BJ (cell line): Measurements from ENCODE around the gene EGFR. TPM values are rescaled to one million over a fixed set of nuclear protein-coding genes. Genes with fewer than 3 reads are reported as not detected.
A peak's percentile ranks its signal among the peaks of the same experiment; 100 is the strongest.

Experiments used
- CTCF ChIA-PET: fragments of 350-600 bp; formaldehyde crosslinking; extraction: SDS; loops from one replicate; lab custom pipeline; 2021; ENCODE audit warnings: antibody characterized with exemption, inconsistent platforms; lab: Yijun Ruan, JAX
- POLR2A ChIA-PET: fragments of 300-600 bp; sonication (Branson Sonifier 250); formaldehyde crosslinking; extraction: SDS; loops from one replicate; lab custom pipeline; 2021; ENCODE audit warnings: antibody characterized with exemption; lab: Charles Lee
- DNase-seq: peaks from one replicate; pipeline ENCODE4 v3.0.0-alpha.2; 2011; ENCODE audit warnings: low read depth
- H3K27me3 ChIP-seq: 2 replicates; pipeline ENCODE4 v1.6.0; 2011; ENCODE audit warnings: low read length; ENCODE audit not compliant: control insufficient read depth, insufficient read depth
- H3K36me3 ChIP-seq: 2 replicates; pipeline ENCODE4 v1.5.1; 2011; ENCODE audit warnings: low read length; ENCODE audit not compliant: control insufficient read depth, insufficient read depth
- H3K4me3 ChIP-seq: 2 replicates; pipeline ENCODE4 v1.5.1; 2011; ENCODE audit warnings: low read depth, mild to moderate bottlenecking, control low read depth, low read length
- CTCF ChIP-seq: IDR thresholded peaks from 2 replicates; pipeline ENCODE4 v1.5.1; 2011; ENCODE audit warnings: low read depth, mild to moderate bottlenecking, control low read depth, inconsistent platforms, low read length, moderate library complexity; ENCODE audit not compliant: insufficient read depth
- polyA plus RNA-seq: library from polyadenylated mRNA; depleted of rRNA; stranded (reverse); fragments of >200 nt; gene quantifications from 2 replicates; pipeline ENCODE4 v1.2.3, GENCODE V29; 2011

The EGFR gene
- polyA plus RNA-seq, 1 experiment, result 34.0 TPM

- POLR2A ChIA-PET, result no interaction called here
- CTCF ChIA-PET, result interaction anchor here (0.7 to 1.5 kb wide), 6 partner anchors 10 to 108 kb away, joined by 3 to 5 read pairs (median 4); no protein-coding TSS in a partner anchor
- Histone ChIP-seq H3K27me3 (no peaks in the 10 kb centered on the region), H3K4me3 (no peak overlapping the region), H3K36me3 (peaks cover 27% of the 10 kb centered on the region)
- DNase-seq, result no peak
- peak; percentile 28; the same call in 1 of the 2 replicates for TF ChIP-seq CTCF
Observed at GRCh38 chr7:55144333-55145317, 125.8 kb downstream of the EGFR start.

- ChIA-PET POLR2A (no interaction called here), CTCF (interaction anchor here (1.0 to 1.5 kb wide), 6 partner anchors 8 to 28 kb away, joined by 3 to 5 read pairs (median 4); no protein-coding TSS in a partner anchor)
- TF ChIP-seq CTCF, result no peak
- Histone ChIP-seq H3K27me3 (no peaks in the 10 kb centered on the region), H3K36me3 (peaks cover 29% of the 10 kb centered on the region), H3K4me3 (no peak overlapping the region)
- DNase-seq, result no peak
Observed at GRCh38 chr7:55145606-55146005, 126.8 kb downstream of the EGFR start.

GRCh38 chr7:55147101-55147500 lies 128.3 kb downstream of the EGFR start:
- Histone ChIP-seq H3K36me3 (peaks cover 31% of the 10 kb centered on the region), H3K27me3 (no peaks in the 10 kb centered on the region), H3K4me3 (no peak overlapping the region)
- DNase-seq, result no peak
- TF ChIP-seq CTCF, result no peak
- CTCF ChIA-PET, result interaction anchor here (1.2 kb wide), 1 partner anchor 373 kb away, joined by 4 read pairs; no protein-coding TSS in a partner anchor
- POLR2A ChIA-PET, result no interaction called here

GRCh38 chr7:55147736-55148135 lies 128.9 kb downstream of the EGFR start:
- POLR2A ChIA-PET, result no interaction called here
- no peak for DNase-seq
- Histone ChIP-seq H3K27me3 (no peaks in the 10 kb centered on the region), H3K4me3 (no peak overlapping the region), H3K36me3 (peaks cover 32% of the 10 kb centered on the region)
- CTCF ChIA-PET, result interaction anchor here (1.2 kb wide), 1 partner anchor 374 kb away, joined by 4 read pairs; no protein-coding TSS in a partner anchor
- no peak for TF ChIP-seq CTCF

GRCh38 chr7:55148571-55148970 lies 129.8 kb downstream of the EGFR start:
- no peaks in the 10 kb centered on the region for H3K27me3 ChIP-seq
- no peak for DNase-seq
- ChIA-PET CTCF (interaction anchor here (0.6 to 1.2 kb wide), 2 partner anchors 293 to 375 kb away, joined by 4 read pairs; no protein-coding TSS in a partner anchor), POLR2A (no interaction called here)
- peaks cover 34% of the 10 kb centered on the region for H3K36me3 ChIP-seq
- TF ChIP-seq CTCF, result no peak
- no peak overlapping the region for H3K4me3 ChIP-seq
